AG09309 (cell line): ENCODE measurements around the gene LMO1.

Experiments used
- DNase-seq: peaks from one replicate; pipeline ENCODE4 v3.0.0-alpha.2; 2010; ENCODE audit warnings: low read depth
- H3K4me3 ChIP-seq: 2 replicates; pipeline ENCODE4 v1.5.1; 2011; ENCODE audit warnings: mild to moderate bottlenecking, low read depth, low read length, moderate library complexity; ENCODE audit not compliant: control insufficient read depth
- TF ChIP-seq, protein P1 (sequence below): IDR thresholded peaks from 2 replicates; pipeline ENCODE4 v1.5.1; 2011; ENCODE audit warnings: mild to moderate bottlenecking, low read depth, low read length, inconsistent platforms; ENCODE audit not compliant: insufficient read depth, control insufficient read depth; ENCODE audit errors: missing control alignments

The LMO1 gene

DNA sequence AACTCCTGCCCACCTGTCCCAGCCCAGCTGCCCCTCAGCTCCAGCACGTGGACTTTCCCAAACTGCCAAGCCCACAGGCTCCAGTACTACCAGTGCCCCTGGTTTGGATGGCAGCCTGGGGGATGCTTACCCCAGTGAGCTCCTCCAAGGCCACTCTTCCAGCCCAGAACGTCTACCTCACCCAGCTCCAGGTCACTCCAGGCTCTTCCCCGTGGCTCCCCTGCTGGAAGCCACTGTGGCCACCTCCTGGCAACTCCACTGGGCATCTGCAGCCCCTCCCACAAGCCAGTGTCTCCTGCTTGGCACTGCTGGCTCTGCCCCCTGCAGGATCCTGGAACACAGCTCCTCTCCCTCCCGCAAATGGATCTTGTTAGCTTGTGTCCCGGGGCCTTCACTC lies 29.3 kb downstream of the LMO1 start:
- no peak overlapping the region for H3K4me3 ChIP-seq
- TF ChIP-seq, protein P1, sequence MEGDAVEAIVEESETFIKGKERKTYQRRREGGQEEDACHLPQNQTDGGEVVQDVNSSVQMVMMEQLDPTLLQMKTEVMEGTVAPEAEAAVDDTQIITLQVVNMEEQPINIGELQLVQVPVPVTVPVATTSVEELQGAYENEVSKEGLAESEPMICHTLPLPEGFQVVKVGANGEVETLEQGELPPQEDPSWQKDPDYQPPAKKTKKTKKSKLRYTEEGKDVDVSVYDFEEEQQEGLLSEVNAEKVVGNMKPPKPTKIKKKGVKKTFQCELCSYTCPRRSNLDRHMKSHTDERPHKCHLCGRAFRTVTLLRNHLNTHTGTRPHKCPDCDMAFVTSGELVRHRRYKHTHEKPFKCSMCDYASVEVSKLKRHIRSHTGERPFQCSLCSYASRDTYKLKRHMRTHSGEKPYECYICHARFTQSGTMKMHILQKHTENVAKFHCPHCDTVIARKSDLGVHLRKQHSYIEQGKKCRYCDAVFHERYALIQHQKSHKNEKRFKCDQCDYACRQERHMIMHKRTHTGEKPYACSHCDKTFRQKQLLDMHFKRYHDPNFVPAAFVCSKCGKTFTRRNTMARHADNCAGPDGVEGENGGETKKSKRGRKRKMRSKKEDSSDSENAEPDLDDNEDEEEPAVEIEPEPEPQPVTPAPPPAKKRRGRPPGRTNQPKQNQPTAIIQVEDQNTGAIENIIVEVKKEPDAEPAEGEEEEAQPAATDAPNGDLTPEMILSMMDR, result no peak
- DNase-seq, result no peak

DNA sequence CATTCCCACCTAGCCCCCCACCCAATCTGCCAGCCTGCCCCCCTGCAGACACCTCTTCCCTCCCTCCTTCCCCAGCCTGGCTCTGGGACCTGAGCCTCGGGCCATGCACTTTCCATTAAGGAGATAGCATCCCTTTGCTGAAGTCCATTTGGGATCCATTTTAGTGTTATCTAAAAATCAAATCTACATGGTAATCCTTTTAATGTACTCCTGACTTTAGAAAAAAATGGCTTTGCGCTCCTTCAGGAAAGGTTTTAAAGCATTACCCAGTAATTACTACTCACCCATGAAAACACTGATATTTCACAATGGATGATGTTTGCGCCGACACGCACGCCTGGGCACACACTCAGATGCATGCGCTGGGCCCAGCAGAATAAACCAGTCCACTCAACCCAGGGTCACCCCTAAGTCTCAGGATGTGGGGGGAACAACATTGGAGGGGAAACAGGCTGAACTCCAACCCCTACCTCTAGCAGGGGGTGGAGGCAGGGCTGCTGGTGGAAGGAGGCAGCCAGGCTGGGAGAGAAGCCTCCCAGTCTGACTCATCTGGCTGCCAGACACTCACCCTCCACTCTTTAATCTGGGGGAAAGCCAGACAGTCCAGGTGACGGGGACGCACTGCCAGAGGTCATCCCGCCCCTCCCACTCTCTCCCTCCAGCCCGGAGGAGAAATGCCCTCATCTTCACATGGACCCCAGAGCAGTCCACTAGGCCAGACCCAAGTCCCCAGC lies 29.8 kb downstream of the LMO1 start:
- no peak overlapping the region for H3K4me3 ChIP-seq
- TF ChIP-seq, protein P1, result no peak
- DNase-seq, result no peak

DNA sequence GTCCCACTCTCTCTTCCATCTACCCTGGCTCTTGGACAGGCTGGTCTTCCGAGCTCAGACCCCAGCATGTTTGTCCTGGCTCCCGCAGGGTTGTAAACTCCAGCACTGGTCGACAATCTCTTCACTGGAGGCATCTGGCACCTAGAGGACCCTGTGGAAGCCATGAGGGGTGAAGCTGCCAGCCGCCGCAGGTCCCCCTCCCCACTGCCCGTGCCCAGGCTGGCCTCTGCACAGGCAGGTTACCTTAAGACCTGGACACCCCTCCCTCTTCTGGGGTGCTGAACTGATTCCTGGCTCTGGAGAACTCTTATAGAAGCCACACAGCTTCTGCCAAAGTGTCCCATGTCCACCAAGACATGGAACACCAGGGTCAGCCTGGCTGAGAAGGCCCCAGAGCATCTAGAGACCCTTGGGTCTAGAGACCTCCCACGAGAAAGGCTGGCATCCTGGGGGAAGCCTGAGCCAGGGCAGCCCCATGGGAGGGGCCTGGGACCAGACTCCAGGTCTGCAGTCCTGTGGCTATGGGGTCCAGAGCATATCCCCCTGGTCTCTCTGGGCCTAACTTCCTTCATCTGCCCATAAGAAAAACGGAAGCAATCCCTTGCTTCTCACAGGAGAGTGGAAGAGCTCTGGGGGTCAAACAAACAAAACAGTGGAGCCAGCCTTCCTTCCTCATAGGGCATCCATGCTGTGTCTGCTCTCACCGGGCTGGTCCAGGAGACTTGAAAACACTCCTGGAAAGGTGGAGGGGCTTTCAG lies 30.6 kb downstream of the LMO1 start:
- H3K4me3 ChIP-seq, result no peak overlapping the region
- TF ChIP-seq, protein P1, result no peak
- no peak for DNase-seq

DNA sequence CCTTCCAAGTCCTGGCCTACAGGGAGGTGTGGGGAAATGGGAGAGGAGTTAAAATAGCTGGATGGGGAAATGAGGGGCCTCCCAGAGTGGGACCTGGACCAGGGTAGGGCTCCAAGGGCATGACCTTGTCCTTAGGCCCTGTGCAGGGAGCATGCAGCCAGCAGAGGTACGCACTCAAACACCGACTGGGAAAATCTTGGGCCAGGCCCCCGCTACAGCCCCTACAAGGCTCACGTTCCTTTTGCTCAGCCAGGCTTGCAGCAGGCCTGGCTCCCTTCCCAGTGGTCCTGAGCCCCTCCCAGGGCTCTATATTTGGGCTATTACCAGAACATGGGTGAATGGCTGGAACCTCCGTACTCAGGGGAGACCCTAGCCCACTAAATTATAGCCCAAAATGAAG lies 31.3 kb downstream of the LMO1 start:
- H3K4me3 ChIP-seq, result no peak overlapping the region
- no peak for DNase-seq
- TF ChIP-seq, protein P1, result no peak

DNA sequence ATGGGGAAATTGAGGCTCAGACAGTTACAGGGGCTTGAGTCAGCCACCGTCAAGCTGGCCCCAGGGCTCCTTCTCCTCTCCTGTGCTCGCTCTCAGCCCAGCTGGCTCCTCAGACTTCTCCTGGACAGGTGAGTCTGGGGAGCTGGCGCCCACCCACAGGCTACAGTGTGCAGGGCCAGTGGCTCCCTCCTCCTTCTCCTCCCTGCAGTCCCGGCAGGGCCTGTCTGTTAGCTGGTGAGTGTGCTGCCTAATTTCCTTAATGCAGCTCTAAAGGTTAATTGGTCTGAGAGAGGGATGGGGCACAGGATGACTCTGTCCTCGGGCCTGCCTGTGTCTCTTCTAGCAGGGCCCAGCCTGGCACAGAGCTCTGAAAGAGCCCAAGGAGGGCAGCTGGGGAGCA lies 31.7 kb downstream of the LMO1 start:
- TF ChIP-seq, protein P1, result no peak
- DNase-seq, result no peak
- H3K4me3 ChIP-seq, result no peak overlapping the region

DNA sequence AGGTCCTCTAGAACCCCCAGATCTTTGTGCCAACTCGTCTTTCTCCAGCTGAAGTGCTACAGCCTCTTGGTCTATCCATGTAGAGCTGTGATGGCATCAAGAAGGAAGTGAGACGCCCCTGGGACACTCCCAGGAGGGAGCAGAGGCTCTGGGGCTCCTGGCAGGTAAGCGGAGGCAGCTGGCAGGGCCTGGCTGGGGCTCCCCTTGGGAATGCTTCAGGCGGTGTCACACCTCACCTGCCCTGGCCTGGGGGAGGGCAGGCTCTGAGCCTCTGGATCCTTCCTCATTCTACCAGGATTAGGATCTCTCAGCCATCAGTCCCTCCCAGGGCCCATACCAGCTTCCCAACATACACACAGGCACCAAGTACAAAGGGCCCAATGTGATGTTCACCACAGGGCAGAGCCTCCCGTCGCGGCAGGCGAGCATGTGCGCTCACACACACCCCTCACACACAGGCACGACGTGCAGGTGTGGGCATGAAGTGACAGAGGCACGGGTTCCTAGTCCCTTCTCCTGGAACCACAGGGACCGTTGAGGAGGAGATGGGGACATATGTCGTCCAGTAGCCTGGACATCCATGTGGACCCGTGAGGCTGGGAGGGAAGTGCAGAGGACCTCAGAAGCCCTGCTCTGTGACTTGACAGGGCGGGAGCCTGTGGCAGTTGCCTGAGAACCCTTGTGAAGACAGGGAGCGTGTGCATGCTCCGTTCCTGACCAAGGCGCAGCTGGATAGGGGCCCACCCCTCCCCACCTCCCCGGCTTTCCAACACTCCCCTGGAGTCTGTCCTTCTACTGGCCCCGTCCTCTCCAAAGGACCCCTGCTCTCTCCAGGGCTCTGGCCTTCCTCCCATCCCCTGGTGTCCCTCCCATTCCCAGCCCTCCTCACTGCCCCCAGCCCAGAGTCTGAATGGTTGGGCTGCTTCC lies 32.5 kb downstream of the LMO1 start:
- no peak for DNase-seq
- TF ChIP-seq, protein P1, result no peak
- no peak overlapping the region for H3K4me3 ChIP-seq
